Spleen (tissue), 7 donors: ENCODE data around the gene HES3.

Experiments
- POLR2A ChIP-seq, 3 donors: fragments of 450-650 bp; IDR thresholded peaks; one replicate each; pipeline ENCODE4 v1.5.1; 2017; ENCODE audit warnings: antibody characterized with exemption in 3 of 3, mild to moderate bottlenecking in 1 of 3
- POLR2AphosphoS5 ChIP-seq, 3 donors: sonication (generic); formaldehyde crosslinking; IDR thresholded peaks; one replicate each; pipeline ENCODE4 v1.5.1; 2017; ENCODE audit warnings: antibody characterized with exemption in 3 of 3
- TF ChIP-seq, protein P1 (sequence below), 11 experiments: fragments of 200-600 bp in 7 of 11; fragments of 450-650 bp in 4 of 11; sonication (generic) in 4 of 11; IDR thresholded peaks in 8 of 11; conservative IDR thresholded peaks in 3 of 11; 1 replicate in 7 of 11; 2 replicates in 4 of 11; pipeline versions ENCODE4 v1.4.0 to v1.8.0; 2016 to 2021; ENCODE audit warnings: antibody characterized with exemption in 11 of 11, inconsistent platforms in 4 of 11, mild to moderate bottlenecking in 1 of 11
- donor health status: DM: no; HTN: no; CAD: no; lungs with moderate emphysema.
- donor health status: DM: no; HTN: no; CAD: no.
- donor health status: DM: no; HTN: no; CAD: no.

DNA sequence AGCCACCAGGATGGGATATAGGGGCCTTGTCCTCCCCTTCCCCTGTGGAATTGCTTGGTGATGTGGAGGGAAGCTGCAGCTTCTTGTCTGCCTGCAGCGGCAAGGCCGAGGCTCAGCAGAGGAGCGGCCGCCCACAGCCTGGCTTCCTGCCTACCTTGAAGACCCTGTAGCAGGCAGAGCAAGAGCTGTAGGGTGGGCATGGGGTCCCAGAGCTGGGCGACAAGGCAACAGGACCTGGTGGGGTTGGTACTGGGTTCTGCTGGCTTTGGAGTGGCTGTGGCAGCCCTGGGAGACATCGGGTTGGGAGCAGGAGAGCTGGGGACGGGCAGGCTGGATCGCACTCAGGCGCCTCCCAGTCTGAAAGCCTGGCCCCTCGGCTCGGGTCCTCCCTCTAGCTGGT is 22.7 kb downstream of the HES3 start:
- TF ChIP-seq POLR2A (IDR thresholded peaks at IDR 0.05) = no peak
- TF ChIP-seq, protein P1, sequence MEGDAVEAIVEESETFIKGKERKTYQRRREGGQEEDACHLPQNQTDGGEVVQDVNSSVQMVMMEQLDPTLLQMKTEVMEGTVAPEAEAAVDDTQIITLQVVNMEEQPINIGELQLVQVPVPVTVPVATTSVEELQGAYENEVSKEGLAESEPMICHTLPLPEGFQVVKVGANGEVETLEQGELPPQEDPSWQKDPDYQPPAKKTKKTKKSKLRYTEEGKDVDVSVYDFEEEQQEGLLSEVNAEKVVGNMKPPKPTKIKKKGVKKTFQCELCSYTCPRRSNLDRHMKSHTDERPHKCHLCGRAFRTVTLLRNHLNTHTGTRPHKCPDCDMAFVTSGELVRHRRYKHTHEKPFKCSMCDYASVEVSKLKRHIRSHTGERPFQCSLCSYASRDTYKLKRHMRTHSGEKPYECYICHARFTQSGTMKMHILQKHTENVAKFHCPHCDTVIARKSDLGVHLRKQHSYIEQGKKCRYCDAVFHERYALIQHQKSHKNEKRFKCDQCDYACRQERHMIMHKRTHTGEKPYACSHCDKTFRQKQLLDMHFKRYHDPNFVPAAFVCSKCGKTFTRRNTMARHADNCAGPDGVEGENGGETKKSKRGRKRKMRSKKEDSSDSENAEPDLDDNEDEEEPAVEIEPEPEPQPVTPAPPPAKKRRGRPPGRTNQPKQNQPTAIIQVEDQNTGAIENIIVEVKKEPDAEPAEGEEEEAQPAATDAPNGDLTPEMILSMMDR (IDR thresholded peaks at IDR 0.05 in 8 of 11, conservative IDR thresholded peaks at IDR 0.05 in 3 of 11) = no peak
- TF ChIP-seq POLR2AphosphoS5 (IDR thresholded peaks at IDR 0.05) = no peak
